Measurements from ENCODE around the gene OR5T2.
"Not testable (repeated sequence)": the region's sequence is repeated elsewhere in the genome, so short reads cannot be mapped to it uniquely, and the experiment has no call there.

Gene OR5T2

GRCh38 chr11:56234155-56234554 lies at the start of gene OR5T2:
Gene OR5T2, minus strand, starts transcription at chr11:56234255. Its CDS starts 1,193 bp downstream, at chr11:56233062.
- no peak for DNase-seq (ENCODE audit: low read depth in 2 of 2)

DNA sequence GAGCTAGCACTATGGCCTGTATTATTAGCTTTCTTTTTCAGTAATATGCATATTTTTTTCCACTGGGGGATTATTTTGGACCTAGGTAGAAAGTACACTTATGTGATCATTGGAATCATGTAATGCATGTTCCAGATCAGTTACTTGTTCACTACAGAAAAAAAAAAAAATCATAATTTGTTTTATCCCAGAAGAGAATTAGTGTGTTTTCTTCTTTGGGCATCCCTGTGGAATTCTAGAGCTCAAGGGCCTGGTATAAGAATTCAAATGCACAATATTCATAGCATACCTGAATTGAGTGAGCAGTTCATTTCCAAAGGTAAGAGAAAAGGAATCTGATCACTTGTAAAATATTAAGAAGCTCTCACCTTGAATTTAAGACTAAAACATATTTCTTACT lies 39.8 kb upstream of the OR5T2 start, which contains the start of gene OR5T1:
OR5T1 (plus strand) TSS at position 301 of the 400 bp plus-strand sequence. CDS start 1,485 bp downstream, outside the sequence.
- DNase-seq (ENCODE audit: low read depth in 2 of 2), result no peak

GRCh38 chr11:56271092-56271491 lies 37.0 kb upstream of the OR5T2 start:
- DNase-seq (ENCODE audit: low read depth in 2 of 2), result no peak

GRCh38 chr11:56251954-56252353 lies 17.9 kb upstream of the OR5T2 start, which contains the start of gene OR5T3:
Gene OR5T3, plus strand, starts transcription at chr11:56252254. Its CDS starts 0 bp downstream, at chr11:56252254.
- DNase-seq (ENCODE audit: low read depth in 2 of 2), result no peak

GRCh38 chr11:56219735-56220134 lies 14.3 kb downstream of the OR5T2 start:
- not testable (repeated sequence) for DNase-seq (ENCODE audit: low read depth in 2 of 2)

DNA sequence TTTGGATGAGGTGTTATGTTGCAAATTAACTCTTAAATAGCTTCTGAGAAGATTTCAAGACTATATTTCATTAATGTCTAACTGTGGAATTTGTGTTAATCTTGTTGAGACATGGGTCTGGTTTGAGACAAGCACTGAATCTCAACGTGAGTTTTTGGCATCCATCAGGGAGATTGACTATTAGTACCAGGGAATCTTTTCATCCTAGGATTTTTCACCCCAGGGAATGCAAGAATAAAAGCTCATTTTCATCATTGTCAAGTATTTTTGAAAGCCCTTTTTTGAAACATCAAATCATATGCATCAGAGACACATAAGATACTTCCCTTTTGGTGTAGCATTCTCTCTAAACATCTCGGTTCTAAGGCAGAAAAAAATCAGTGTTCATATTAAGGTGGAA lies 19.5 kb downstream of the OR5T2 start:
- DNase-seq (ENCODE audit: low read depth in 2 of 2), result no peak

- DNase-seq (ENCODE audit: low read depth in 2 of 2), result no peak
Observed at GRCh38 chr11:56207790-56208189, 26.3 kb downstream of the OR5T2 start.

- no peak for DNase-seq (ENCODE audit: low read depth in 2 of 2)
Observed at GRCh38 chr11:56197367-56197766, 36.7 kb downstream of the OR5T2 start.

DNA sequence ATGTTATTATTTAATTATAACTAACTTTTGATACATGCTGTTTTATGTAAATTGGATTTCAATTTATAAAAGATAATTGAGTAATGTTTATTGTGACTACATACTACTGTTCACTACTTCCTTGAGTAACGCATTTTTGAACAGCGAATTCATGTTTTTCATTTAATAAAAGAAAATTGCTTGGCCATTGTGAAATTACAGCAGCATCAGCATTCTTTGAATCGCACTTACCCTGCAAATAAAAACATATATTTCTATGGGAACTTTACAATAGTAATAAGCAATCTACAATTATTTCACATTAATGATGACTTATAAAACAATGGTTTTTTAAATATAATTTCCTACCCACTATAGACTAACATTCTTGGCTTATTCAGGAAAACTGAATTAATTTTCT lies 37.4 kb downstream of the OR5T2 start:
- no peak for DNase-seq (ENCODE audit: low read depth in 2 of 2)

- no peak for DNase-seq (ENCODE audit: low read depth in 2 of 2)
Observed at GRCh38 chr11:56188602-56189001, 45.5 kb downstream of the OR5T2 start.

DNA sequence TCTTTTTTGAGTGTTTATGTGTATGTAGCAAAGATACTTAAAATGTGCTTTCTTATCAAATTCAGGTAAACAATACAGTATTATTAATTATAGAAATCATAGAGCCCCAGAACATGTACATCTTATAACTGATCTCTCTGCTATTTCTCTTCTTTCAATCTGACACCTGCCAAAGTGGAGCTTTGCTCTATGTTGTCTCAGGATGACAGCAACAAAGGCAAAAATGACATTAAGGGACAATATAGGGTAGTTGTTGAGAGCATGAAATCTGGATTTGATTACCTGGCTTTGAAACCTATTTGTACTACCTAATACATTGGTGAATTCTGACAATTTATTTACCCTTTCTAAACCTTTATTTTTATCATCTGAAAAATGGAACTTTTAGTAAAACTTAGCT lies 50.6 kb downstream of the OR5T2 start:
- no peak for DNase-seq (ENCODE audit: low read depth in 2 of 2)
